Glomerular endothelial cell (primary cell): Measurements from ENCODE around the gene RDH13. TPM values are rescaled to one million over a fixed set of nuclear protein-coding genes. Genes with fewer than 3 reads are reported as not detected.
"Not testable (repeated sequence)": the region's sequence is repeated elsewhere in the genome, so short reads cannot be mapped to it uniquely, and the experiment has no call there.

Source experiments
- DNase-seq: peaks from one replicate; pipeline ENCODE4 v3.0.0-alpha.2; 2011; ENCODE audit warnings: low read depth, low spot score; ENCODE audit errors: extremely low read depth
- total RNA-seq: library from RNA; depleted of rRNA; stranded (reverse); fragments of >200 nt; gene quantifications from 2 replicates; pipeline ENCODE4 v1.2.3, GENCODE V29; 2015

Gene RDH13
- total RNA-seq, 1 donor from 2014 or later: 13.1 TPM

DNA sequence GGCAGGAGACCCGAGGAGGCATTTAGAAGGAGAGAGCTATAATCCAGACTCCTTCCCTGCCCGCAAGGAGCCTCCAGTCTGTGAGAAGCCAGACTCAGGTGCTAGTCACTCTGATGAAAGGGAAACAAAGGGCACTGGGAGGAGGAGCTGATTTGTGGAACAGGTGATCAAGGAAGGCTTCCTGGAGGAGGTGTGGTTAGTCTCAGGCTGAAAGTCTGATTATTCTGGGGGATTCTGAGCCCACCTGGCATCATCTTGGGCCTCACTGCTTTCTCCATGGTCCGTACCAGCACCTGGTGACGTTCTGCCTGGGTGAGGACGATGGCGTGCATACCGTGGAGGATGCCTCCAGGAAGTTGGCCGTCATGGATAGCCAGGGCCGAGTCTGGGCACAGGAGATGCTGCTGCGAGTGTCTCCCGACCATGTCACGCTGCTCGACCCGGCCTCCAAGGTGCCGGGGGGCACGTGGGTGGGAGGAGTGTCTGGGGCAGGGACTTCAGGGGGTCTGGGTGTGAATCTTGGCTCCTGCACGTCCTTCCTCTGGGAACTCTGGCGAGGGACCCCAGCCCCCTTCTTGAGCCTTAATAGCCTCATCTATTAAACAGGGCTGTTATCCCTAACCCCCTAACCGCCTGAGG, 16.6 kb upstream of the RDH13 start:
- no peak for DNase-seq

DNA sequence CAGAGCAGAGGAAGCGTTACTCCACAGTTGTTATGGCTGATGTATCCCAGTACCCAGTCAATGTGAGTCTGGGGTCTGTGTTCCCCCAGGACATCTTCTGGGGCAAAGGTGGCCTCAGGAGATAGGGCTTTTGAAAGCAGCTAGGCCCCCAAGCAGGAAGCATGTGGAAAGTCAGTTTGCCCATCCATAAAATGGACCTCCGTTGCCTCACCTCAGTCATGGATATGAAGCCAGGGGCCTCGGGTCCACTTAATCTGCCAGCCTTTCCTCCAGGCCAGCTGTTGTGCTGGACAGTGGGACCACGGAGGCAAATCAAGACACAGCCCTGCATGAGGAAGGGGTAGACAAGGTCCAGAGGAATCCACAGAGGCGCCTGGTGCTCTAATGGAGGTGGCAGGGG, 16.0 kb upstream of the RDH13 start:
- DNase-seq: no peak

DNA sequence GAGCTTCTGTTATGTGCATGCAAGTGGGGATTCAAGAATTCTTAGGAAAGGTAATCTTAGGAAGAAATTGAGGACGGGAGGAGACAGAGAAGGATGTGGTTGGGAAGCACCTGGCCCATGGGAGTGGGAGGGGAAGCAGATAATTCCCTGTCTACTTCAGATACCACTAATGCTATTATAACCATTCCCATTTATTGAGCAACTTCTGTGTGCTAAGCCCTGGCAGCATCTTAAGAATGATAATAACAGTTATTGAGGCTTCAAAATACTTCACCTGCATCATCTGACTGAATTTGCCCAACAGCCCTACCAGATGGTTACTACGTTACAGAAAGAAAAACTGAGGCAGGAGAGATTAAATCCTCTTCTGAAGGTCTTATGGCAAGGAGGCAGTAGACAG, 14.2 kb upstream of the RDH13 start:
- DNase-seq: no peak

DNA sequence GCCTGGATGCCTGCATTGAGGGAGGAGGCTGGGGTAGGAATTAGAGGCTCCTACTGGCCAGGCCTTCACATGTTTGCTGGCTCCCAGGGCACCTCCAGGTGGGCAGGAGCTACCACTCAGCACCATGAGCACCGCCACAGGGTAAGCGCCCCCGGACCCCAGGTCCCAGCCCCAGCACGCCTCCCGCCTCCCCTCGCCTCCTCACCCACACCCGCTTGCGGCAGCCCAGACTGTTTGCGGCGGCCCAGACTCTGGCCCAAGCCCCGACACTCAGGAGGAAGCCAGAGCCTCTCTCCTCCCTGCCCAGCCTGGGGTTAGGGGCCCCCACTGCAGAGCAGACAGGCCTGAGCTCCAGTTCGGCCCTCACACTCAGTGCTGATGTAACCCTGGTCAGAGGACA, 13.4 kb upstream of the RDH13 start:
- no peak for DNase-seq

DNA sequence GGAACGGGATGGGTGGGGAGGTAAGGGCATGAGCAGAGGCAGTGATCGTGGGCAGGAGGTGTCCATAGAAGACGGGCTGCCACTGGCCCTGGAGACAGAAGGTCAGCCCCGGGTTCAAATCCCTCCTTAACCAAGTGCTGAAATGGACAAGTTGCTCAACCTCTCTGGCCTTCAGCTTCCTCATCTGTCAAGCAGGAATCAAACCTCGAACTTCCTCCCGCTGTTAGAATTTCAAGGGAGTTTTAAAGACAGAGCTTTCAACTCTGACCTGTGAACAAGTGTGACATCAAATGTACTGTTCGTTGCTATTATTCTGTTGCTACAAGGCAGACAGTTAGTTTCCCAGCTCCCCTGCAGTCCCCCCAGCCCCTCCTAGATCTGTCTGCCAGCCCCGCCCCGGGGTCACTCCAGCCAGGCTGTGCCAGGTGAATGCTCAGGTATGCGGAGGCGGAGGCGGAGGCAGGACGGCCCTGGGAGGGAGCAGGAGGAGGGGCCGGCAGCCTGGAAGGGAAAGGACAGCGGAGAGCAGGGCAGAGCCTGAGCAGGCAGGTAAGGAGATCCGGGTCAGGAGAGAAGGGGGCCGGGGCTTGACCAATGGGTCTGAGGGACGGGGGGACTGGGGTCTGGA, 12.5 kb upstream of the RDH13 start, which contains the start of gene EPS8L1:
Gene EPS8L1 (plus strand): TSS at position 499 of the 628 bp plus-strand sequence. CDS start 576 bp downstream, outside the sequence.
- no peak for DNase-seq

DNA sequence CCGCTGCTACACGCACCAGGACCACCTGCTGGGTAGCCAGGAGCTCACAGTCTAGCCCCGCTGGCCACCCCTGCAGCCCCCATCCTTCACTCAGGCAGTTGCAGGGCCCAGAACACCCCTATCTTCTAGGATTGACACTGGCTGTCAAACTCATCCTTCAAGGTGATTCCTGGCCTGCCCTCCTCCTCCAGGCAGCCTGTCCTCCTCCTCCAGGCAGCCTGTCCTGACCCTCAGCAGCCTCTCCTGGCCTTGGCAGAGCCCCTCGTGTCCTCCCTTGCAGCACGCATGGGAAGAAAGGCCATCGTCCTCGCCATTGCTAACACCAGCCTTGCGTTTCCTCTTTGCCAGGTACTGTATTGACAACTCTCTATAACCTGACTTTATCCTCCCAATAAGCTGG, 9.0 kb upstream of the RDH13 start:
- DNase-seq: no peak

DNA sequence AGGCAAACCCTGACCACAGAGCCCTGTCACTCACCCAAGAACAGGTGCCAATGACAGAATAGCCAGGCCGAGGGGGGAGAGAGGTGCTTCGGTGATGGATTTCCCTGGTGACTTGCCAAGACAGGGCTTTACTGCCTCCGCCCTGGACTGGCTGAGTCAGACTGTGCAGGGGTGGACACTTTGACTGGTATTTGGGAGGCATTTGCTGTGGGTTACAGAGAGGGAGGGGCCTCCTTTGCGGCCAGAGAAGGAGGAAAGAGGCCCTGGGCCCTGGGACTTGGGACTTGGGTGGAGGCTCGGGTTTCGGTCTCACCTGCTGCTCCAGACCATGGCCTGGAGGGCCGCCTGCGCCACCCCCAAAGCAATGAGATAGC, 8.2 kb upstream of the RDH13 start:
- no peak for DNase-seq

DNA sequence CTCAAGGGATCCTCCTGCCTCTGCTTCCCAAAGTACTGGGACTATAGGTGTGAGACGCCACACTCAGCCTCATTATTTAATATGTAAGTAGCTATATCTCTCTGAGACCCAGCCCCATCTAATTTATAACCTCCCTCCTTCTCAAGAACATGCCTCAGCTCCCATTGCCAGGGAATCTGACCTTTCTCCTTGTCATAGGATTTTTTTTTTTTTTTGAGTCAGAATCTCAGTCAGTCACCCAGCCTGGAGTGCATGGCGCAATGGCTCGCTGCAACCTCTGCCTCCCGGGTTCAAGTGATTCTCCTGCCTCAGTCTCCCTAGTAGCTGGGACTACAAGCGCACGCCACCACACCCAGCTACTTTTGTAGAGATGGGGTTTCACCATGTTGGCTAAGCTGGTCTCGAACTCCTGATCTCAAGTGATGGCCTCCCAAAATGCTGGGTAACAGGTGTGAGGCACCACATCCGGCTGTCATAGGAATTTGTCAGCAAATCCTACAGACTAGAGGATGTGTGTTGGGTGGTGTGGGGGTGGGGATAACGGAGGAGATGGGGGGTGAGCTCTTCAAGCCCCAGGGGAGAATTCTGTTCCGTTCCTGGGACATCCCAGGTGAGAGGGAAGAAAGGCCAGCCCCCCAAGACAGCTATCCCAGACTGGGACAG, 7.6 kb upstream of the RDH13 start:
- no peak for DNase-seq

DNA sequence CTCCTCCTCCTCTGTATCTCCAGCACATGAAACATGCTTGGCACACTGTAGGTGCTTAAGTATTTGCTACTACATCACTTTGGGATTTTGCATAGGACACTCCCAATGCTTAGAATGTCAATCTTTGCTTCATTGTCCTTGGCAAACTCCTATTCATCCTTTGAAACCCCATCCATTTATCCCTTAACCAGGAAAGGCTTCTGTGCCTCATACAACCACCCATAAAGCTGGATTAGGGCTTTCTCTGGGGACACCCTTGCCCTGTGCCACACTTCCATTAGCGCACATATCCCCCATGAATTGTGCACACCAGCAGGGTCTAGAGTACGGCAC, 6.9 kb upstream of the RDH13 start:
- DNase-seq: no peak

DNA sequence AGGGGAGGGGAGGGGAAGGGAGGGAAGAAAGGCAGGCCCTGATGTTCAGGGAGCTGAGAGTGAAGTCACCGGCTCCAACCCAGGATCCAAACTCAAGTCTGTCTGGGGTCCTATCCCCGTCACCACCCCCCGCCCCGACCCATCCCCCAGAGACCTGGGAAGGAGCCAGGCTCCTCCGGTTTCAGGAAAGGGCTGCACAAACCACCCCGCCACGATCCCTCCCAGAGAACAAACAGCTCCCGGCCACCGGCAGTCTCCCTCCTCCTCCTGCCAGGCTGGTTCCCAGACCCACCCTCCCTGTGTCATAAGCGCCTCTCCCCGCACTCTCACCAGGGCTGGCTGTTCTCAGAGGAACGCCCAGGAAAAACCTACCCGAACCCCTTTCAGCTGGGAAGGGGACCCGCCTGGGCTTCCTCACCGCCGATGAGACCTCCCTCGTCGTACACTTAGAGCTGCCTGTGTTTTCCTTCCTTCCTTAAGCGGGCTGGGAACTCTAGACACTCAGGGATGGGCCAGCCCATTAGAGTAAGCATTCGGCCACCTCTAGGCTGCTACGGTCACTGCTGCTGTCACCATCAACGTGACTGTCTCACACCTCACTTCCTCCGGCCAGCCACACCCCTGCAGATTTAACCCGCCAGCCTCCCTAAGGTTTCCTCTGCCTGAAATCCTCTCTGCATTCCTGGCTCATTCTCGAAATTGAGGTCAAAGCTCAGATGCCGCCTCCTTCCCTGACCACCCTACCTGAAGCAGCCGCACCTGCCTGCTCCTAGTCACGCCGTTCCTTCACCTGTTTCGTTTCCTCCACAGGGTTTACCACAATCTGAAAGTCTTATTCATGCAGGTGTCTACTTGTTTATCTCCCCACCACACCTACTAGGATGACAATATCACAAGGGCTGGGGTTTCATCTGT, 6.3 kb upstream of the RDH13 start:
- no peak for DNase-seq

DNA sequence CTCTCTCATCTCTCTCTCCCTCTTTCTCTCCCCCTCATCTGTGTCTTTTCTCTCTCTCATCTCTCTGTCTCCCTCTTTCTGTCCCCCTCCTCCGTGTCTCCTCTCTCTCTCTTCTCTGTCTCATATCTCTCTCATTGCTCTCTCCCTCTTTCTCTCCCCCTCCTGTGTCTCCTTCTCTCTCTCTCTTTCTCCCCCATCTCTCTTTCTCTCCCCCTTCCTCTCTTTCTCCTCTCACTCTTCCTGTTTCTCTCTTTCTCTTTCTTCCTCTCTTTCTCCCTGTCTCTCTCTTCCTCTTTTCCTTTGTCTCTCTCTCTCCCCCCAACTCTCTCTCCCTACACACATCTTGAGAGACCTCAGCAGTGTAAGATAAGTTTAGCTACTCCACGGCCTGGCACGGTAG, 4.9 kb upstream of the RDH13 start:
- no peak for DNase-seq

DNA sequence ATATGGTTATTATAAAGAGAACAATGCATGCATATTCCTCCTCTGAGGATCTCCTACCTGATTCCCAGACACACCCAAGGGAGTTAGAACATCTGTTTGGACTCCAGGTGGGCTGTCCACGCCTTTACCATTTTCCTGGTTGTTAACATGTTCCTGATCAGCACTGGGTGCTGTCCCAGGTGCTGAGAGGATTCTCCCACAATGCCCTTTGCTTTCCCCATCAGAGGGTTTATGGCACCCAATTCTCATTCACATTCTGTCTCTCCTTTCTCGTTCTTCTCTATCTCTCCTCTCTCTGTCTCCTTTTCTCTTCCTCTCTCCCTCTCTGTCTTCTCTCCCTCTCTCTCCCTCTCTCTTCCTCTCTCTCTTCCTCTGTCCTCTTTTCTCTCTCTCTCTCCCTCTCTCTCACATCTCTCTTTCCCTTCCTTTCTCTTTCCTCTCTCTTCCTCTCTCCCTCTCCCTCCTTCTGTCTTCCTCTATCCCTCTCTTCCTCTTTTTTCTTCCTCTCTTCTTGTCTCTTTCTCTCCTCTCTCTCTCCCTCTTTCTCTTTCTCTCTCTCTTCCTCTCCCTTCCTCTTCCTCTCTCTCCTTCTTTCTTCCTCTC, 3.3 kb upstream of the RDH13 start:
- DNase-seq: no peak

DNA sequence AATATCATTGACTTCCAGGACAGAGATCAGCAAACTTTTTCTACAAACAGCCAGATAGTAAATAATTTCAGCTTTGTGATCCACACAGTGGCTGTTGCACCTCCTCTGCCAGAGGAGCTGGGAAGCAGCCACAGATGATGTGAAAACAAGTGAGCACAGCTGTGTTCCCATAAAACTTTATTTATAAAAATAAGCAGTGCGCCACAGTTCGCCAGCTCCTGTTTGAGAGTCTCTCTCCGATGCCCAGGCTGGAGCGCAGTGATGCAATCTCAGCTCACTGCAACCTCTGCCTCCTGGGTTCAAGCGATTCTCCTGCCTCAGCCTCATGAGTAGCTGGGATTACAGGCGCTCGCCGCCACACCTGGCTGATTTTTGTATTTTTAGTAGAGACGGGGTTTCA, 2.6 kb upstream of the RDH13 start:
- DNase-seq: not testable (repeated sequence)

DNA sequence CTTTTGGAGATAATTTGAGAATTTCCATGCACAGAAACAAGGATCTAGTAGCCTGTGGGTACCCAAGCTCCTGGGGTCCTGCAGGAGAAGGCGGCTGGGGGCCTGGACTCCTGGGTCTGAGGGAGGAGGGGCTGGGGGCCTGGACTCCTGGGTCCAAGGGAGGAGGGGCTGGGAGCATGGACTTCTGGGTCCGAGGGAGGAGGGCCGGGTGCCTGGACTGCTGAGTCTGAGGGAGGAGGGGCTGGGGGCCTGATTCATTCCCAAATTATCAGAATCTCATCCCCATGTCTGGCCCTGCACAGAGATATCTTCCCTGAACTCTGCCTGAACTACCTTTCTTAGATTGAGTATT, 520 bp upstream of the RDH13 start:
- DNase-seq: no peak

DNA sequence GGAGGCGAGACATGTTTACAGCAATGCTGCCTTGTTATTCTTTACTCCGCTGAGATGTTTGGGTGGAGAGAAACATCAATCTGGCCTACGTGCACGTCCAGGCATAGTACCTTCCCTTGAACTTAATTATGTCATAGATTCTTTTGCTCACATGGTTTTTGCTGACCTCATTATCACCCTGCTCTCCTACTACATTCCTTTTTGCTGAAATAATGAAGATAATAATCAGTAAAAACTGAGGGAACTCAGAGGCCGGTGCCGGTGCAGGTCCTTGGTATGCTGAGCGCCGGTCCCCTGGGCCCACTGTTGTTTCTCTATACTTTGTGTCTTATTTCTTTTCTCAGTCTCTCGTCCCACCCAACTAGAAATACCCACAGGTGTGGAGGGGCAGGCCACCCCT, 2.7 kb downstream of the RDH13 start:
- not testable (repeated sequence) for DNase-seq

DNA sequence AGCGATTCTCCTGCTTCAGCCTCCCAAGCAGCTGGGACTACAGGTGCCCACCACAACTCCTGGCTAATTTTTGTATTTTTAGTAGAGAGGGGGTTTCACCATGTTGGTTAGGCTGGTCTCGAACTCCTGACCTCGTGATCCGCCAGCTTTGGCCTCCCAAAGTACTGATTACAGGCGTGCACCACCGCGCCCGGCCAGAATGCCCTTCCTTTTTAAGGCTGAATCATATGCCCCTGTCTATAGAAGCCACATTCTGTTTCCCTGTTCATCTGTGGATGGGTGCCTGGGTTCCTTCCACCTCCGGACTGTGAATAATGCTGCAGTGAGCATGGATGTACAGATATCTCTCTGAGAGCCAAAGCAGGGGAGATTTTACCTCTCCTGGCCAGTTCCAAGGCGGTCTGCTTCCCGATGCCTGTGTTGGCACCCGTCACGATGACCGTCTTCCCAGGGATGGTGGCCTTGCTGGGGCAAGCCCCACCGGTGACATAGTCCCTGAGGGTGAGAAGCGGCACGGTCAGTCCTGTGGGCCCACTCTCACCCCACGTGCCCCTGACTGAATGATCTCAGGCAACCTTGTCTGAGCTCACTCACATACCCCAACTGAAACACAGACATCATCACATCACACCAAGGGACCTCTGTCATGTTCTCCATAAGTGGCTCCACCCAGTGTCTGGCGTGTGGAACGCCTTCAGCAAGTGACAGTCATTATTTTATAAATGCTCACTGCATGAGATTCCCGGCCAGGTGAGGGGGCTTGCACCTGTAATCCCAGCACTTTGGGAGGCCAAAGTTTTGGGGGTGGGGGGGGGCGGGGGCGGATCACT, 4.0 kb downstream of the RDH13 start:
- DNase-seq: no peak

DNA sequence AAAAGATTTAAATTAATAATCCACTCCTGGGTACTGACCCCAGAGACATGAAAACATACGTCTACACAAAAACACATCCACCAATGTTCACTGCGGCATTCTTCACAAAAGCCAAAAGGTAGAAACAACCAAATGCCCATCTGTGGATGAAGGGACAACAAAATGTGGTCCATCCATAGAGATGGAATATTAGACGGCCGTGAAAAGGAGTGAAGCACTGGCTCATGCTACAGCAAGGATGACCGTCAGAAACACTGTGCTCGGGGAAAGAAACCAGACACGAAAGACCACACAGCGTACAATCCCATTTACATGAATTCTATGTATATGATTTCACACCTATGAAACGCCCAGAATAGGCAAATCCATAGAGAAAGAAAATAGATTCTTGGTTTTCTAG, 6.1 kb downstream of the RDH13 start:
- DNase-seq: no peak

DNA sequence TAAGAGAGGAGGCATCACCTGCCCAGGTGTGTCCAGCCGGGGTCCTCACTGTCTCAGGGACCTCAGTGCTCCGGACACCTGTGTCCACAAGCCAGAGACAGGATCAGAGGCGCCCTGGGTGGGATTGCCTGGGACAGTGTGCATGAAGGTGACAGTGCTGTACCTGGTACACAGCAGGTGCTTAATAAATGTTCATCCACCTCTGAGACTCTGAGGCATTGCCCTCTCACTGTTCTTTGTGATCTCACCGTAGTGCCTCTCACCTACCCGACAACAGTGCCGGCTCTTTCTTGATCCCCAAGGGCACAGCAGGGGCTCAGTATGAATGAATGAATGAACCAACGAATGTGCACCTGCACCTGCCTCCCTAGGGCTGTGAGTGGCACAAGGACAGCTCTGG, 9.2 kb downstream of the RDH13 start:
- no peak for DNase-seq

DNA sequence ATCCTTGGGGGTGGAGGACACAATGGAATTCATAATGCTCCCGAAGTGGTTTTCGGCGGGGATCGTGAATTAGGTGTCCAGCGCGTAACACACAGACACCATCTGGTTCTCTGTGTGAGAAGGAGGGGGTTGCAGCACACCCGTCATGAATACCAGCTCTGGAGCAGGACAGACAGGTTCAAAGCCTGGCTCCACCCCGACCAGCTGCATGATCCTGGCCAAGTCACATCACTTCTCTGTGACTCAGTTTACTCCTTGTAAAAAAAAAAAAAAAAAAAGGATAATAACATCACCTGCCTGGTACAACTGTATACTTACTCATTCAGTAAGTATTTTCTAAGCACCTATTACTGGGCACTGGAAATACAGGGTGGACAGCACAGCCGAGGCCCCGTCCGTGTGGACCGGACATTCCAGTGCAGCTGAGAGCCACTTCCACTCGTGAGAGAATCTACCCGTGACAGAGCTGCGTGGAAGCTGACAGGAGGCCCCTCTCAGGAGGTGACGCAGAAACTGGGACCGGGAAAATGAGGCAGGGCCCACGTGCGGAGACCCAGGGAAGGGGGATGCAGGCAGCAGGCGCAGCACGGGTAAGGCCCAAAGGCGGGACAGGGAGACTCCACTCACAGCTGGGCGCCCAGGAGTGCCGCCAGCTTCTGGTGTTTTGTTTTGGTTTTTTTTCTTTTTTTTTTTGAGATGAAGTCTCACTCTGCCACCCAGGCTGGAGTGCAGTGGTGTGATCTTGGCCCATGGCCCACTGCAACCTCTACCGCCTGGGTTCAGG, 12.0 kb downstream of the RDH13 start:
- DNase-seq: no peak
